ENCODE measurements around the gene DENND2C. TPM values are rescaled to one million over a fixed set of nuclear protein-coding genes. Genes with fewer than 3 reads are reported as not detected.

The DENND2C gene
- total and polyA plus RNA-seq, 2 of the 13 experiments (the other 11 are each of a cell fraction or from before 2014, with no cell fraction given), result 0.08 to 0.33 TPM

DNA sequence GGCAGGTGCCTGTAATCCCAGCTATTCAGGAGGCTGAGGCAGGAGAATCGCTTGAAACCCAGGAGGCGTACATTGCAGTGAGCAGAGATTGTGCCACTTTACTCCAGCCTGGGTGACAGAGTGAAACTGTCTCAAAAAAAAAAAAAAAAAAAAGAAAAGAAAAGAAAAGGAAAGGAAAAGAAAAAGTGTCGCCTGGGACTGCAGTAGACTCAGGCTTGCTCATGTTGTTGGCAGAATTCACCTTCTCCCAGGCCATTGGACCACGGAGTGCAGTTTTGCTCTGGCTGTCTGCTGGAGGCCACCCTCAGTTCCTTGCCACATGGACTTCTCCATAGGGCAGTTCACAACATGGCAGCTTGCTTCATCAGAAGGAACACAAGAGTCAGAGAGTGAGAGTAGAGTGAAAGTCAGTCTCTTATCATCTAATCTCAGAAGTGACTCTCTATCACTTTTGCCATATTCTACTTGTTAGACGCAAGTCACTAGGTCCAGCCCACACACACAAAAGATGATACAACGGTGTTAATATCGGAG lies 117.7 kb downstream of the DENND2C start:
- ChIA-PET POLR2A (no interaction called here), CTCF (ENCODE audit: low intra/inter-chr PET ratio, low total read pairs) (no interaction called here)
- BruUV-seq (replicated peaks), result no TSS peak
- intact Hi-C loops (cut with micrococcal nuclease; ENCODE audit: unreplicated experiment), result no loop called here
- Histone ChIP-seq H3K27ac (ENCODE audit: extremely low read length, insufficient read depth, low read length) (no peak overlapping the region), H3K27me3 (ENCODE audit: control insufficient read depth in 1 of 2, insufficient read depth in 2 of 2, low read length in 2 of 2) (no peaks in the 10 kb centered on the region), H3K4me1 (ENCODE audit: insufficient read depth, low read length) (peaks cover 34% of the 10 kb centered on the region), H3K36me3 (replicated peaks in 1 of 2; ENCODE audit: control insufficient read depth in 1 of 2, insufficient read depth in 2 of 2, low read length in 2 of 2) (no peaks in the 10 kb centered on the region), H3K9me3 (ENCODE audit: low read length) (no peaks in the 10 kb centered on the region), H3K4me3 (replicated peaks in 1 of 3; ENCODE audit: insufficient read depth in 1 of 3, low read depth in 2 of 3, low read length in 3 of 3) (no peak overlapping the region), H3K9ac (ENCODE audit: insufficient read depth, low read depth, low read length) (no peak overlapping the region), H2AFZ (ENCODE audit: low read length) (no peak overlapping the region), H3K79me2 (ENCODE audit: insufficient read depth, low read length) (no peaks in the 10 kb centered on the region), H4K20me1 (ENCODE audit: insufficient read depth, low read length) (no peaks in the 10 kb centered on the region), H3K4me2 (ENCODE audit: low read depth, low read length) (no peak overlapping the region)
- in situ Hi-C loops (cut with HindIII; ENCODE audit: extremely low pct_ligation_motif_present, low pct_unique_long_range_greater_than_20kb), result no loop called here
- FAIRE-seq (no peak), DNase-seq (ENCODE audit: low spot score) (no peak), ATAC-seq (no peak)
- 94% methylated on average over 7 of the region's 7 CpGs for WGBS (ENCODE audit: low lambda C conversion rate)
- TF ChIP-seq ARNT2 (CRISPR knock-in tag; IDR thresholded peaks at IDR 0.05; ENCODE audit: low read depth) (no peak), SP4 (CRISPR knock-in tag; IDR thresholded peaks at IDR 0.05) (no peak), HOXA7 (CRISPR knock-in tag; IDR thresholded peaks at IDR 0.05) (no peak), ZNF543 (CRISPR knock-in tag; IDR thresholded peaks at IDR 0.05) (peak; percentile 99), SMAD9 (CRISPR knock-in tag; IDR thresholded peaks at IDR 0.05) (no peak), HMGXB4 (CRISPR knock-in tag; IDR thresholded peaks at IDR 0.05; ENCODE audit: borderline replicate concordance in 1 of 2, low read depth in 1 of 2) (no peak), ZGPAT (CRISPR knock-in tag; IDR thresholded peaks at IDR 0.05) (no peak)
- TF ChIP-seq, protein P1, sequence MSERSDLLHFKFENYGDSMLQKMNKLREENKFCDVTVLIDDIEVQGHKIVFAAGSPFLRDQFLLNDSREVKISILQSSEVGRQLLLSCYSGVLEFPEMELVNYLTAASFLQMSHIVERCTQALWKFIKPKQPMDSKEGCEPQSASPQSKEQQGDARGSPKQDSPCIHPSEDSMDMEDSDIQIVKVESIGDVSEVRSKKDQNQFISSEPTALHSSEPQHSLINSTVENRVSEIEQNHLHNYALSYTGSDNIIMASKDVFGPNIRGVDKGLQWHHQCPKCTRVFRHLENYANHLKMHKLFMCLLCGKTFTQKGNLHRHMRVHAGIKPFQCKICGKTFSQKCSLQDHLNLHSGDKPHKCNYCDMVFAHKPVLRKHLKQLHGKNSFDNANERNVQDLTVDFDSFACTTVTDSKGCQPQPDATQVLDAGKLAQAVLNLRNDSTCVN (CRISPR knock-in tag; IDR thresholded peaks at IDR 0.05; ENCODE audit: borderline replicate concordance), result no peak
